Left ventricle myocardium superior (tissue), 1 donor: ENCODE results near the gene UNC5B. TPM values are rescaled to one million over a fixed set of nuclear protein-coding genes. Genes with fewer than 3 reads are reported as not detected.
A peak's percentile ranks its signal among the peaks of the same experiment; 100 is the strongest.

Experiments
- ATAC-seq: fragments of 200-7000 bp; cut with Tn5 transposase; one replicate; pipeline ENCODE4 v1.9.1; 2020; ENCODE audit warnings: mild to moderate bottlenecking, moderate library complexity
- DNase-seq: peaks from one replicate; pipeline ENCODE4 v3.0.0-alpha.2; 2020
- intact Hi-C: fragments of 100-400 bp; cut with micrococcal nuclease; formaldehyde crosslinking; loops from one replicate; pipeline ENCODE4 v1.11.0; 2022
- total RNA-seq: library from RNA; stranded (reverse); fragmentation: NEBNext Ultra II Directional; extraction: Animal tissue kit (Norgen Biotek cat#: 25700); gene quantifications from one replicate; pipeline ENCODE4 v1.2.1, GENCODE V29; 2021
- donor health status: DM: no; HTN: yes; CAD: no; lungs with severe emphysema.

Gene UNC5B
- total RNA-seq, 1 donor from 2014 or later = 12.8 TPM

DNA sequence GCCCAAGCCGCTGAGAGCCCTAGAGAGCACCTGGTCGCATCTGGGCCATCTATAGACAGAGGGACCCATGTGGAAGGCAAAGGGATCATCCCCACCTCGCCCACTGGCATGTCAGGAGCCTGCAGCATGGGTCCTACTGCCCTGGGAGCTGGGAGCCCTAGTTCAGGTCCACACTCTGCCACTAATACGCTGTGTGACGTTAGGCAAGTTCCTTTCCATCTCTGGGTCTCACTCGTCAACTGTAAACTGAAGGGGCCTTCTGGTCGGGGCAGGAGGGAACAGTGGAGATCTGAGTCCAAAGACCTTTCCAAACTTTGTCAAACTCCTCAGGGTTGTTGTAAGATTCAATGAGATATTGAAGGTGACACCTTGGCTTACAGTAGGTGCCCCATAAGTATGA, 23.4 kb downstream of the UNC5B start:
- DNase-seq (no peak), ATAC-seq (no peak)
- intact Hi-C loops = no loop called here

DNA sequence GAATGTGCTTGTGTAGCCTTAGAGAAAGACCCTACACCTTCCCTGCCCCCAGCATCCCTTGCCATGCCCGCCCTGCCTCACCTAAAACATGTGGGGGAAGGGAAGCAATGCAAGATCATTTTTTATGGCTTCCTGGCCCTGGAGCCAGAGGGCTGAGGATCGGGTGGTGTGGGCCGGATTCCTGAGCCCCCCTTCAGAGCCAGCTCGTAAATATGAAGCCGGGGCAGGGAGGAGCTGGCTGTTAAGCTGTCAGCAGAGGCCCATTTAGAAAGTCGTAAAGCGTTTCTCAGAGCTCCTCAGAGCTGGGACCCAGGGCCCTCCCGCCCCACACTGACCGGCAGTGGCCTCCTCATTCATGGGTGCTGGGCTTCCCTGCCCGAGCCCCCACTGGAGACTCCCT, 23.9 kb downstream of the UNC5B start:
- DNase-seq (no peak), ATAC-seq (no peak)
- intact Hi-C loops = no loop called here

DNA sequence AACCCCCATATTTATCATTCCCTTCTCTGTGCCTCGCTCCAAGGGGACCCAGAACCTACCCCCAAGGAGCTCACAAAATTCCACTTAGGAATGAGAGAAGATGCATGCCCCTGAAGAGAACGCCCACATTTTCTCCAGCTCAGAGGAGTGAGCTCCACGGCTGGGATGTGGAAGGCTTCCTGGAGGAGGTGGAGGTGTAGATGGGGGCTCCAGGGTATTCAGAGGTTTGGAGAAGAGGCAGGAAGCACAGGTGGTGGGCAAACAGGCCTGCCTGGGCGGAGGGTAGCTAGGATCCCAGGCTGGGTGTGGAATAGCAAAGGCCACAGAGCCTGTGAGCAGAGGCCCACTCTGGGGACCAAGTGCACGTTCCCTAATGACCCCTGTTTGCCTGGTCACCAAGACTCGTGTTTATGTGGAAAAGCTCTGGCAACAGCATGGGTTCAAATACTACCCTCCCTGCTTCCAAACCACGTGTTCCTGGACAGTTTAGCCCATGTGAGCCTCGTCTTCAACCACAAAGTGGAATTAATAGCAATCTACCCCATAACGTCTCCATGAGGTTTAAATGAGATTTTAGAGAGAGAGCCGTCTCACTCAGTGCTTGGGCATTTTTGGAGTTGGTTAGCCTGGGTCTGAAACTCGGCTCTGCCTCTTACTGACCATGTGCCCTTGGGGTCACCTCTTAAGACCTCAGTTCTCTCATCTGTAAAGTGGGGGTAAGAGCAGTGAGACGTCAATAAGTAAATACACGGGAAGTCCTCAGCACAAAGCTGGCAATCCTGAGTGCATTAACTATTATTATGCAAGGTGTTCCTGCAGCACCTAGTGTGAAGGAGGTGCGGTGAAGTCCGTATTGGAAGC, 24.7 kb downstream of the UNC5B start:
- intact Hi-C loops = no loop called here
- DNase-seq = no peak
- ATAC-seq = no peak

DNA sequence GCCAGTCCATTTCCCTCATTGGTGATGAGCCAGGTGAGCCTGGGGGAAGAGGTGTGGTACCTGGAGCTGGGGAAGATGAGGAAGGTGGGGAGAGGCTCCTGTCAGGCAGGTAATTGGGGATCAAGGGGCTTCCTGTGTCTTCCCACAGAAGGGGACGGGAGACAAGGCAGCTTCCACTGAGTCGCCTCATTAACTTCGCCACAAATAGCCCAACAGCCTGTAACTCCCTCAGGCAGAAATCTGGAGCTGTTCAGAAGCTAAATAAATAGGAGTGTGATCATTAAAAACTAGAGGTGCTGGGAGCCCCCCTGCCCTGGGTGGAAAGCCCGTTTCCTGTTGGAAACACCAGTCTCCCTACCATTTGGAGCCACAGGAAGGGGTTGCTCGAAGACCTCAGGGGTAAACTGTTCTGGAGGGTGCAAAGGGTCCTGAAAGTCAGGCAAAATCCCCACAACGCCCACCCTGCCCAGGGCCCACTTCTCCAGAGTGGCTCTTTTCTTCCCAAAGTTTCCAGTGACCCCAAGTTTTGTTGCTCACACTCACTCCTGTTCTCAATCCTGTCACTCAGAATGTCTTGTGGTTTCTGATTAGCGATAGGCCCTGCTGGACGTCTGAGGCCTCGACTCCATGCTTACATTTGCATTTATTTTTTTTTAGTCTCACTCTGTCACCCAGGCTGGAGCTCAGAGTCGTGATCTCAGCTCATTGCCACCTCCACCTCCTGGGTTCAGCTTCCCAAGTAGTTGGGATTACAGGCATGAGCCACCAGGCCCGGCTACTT, 25.7 kb downstream of the UNC5B start:
- DNase-seq (no peak), ATAC-seq (no peak)
- intact Hi-C loops = no loop called here

DNA sequence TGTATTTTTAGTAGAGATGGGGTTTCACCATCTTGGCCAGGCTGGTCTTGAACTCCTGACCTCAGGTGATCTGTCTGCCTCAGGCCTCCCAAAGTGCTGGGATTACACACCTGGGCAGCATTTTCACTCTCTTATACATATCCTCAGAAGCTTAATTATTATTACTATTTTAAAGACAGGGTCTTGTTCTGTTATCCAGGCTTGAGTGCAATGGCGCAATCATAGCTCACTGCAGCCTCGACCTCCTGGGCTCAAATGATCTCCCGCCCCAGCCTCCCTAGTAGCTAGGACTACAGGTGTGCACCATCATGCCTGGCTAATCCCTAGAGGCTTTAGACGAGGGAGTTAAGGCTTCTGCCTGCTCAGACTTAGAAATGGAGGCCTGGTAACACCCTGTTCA, 26.3 kb downstream of the UNC5B start:
- intact Hi-C loops = no loop called here
- DNase-seq (no peak), ATAC-seq (no peak)

DNA sequence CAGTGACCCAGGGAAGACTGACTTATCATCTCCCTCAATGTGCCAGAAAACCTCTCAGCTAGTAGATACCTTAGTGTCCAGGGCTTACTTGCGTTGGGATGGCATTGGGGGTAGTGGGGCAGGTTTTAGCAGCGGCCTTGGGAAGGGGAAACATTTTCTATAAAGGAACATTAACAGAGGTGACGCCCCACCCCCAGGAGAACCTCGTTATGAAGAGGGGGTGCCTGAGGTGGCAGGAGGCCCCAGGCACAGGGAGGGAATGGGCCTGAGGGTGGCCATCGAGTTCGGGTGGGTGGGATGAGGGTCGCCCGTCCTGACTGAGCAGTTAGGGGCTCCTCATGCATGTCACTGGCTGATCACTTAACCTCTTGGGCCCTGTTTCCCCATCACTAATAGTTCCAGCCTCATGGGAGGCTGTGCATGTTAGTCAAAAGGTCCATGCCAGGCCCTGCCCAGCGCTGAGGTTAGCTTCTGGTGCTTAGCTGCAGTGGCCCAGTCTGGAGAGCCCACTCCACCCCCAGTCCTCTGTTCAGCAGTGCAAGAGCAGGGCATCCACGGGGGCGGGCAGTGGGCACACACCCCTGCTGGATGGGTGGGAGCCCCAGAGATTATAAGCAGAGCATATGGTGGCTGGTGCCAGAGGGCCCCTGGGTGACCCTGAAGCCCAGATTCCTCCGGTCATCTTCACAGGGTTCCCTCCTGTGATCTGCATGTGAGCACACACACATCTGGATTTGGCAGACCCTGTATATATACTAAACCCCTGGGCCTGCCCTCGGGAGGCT, 27.0 kb downstream of the UNC5B start:
- intact Hi-C loops = no loop called here
- no peak for ATAC-seq
- no peak for DNase-seq

DNA sequence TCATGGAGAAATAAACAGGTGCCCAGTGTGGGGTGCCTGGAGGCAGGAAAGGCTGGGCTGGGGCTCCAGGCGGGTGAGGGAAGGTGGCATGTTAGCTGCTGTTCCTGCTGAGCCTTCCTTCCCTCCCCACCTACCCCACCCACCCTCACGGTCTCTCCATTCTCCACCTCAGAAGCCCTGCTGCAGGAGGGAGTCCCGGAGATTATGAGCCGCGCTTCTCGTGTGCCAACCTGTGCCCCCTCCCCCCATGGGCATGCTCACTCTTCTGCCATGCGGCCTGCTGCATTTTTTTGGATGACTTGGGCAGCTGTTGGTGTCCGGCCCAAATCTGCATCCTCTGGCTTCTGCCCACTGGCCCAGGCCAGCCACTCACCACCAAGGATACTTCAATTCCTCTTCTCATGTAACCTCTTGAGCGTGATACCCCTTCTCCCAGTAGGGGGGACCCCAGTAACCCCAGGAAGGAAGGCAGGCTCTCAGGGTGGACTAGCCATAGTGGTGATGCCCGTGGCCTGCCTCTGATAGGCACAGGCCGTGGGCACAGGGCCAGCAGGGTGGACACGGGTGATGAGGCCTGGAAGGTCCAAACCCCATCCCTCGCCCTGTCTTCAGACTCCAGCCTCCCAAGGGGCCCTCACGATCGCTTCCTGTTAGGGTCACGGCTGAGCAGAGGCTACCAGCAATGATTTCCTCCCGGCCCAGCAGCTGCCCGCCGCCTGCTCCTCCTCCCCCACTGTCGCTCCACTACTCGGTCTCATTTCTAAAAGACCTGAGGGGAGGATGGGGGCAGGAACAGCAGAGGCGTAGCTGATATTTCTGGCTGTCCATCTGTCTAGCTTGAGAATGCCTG, 27.8 kb downstream of the UNC5B start:
- ATAC-seq = peak; percentile 7
- intact Hi-C loops = loop anchor here (5.0 kb wide), 1 partner anchor 37 kb away; no protein-coding TSS in a partner anchor
- DNase-seq = peak; percentile 64

DNA sequence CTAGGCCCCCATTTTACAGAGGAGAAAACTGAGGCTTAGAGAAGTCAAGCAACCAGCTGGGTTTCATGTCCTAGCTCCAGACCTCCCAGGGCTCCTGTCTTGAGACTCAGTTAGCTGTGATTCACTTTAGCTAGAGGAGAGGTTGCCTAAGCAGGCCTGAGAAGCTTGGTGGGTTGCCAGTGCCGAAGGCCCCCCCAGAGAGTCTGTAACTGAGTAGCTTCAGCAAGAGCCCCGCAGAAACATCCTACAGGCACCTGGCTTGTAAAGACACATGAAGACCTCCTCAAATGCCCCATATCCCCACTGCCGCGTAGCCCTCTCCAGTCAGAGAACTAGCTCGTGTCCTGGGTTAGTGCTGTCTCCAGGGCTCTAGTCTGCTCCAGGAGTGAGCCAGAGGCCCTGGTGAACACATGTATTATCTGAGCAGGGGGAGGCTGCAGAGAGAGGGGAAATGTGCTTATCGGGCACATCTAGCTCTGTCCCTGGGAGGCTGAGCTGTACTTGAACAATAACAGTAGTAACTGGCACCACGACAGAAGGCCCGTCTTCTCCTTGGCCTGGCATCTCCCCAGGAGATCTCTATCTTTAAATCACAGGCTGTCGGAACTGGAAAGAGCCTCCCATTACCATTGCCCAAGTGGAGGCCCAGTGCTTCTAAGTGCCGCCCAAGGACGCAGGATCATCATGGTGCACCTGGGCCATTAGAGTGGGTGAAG, 28.9 kb downstream of the UNC5B start:
- ATAC-seq (peak; percentile 25), DNase-seq (peak; percentile 80)
- intact Hi-C loops = loop anchor here (5.0 kb wide), 1 partner anchor 36 kb away; no protein-coding TSS in a partner anchor

DNA sequence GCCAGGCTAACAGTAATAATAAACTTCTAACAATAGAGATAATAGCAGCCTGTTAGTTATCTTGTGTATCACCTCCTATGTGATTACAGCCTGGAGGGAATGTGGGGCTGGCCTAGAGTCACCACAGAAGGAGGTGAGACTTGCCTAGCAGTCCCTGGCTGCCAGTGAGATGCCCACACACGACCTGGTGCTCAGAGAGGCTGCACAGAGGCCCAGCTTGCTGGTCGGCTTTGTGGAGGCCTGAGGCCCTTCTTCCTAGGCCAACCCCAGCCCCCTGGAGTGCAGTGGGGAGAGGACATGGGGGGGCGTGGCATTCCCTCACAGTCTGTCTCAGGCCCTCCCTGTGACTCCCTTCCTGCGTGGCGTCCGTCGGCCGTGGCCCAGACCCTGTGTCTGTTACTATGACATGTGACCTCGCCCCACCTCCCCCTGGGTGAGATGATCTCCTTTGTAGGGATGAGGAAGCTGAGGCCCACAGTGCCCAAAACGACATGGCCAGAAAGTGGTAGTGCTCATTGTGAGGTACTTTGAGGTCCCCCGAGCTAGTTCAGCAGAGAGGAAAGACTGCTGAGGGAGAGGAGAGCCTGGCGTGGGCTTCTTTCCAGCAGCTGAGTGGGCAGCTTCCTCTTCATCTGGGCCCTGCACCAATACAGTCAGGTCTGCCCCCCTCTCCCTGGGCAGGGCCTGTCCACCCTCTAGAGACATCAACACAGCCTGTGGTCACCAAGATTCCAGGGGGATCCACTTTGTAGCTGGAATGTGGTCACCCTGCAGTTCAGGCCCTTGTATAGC, 29.7 kb downstream of the UNC5B start:
- peak; percentile 58 for DNase-seq
- peak; percentile 24 for ATAC-seq
- intact Hi-C loops = loop anchor here (5.0 kb wide), 1 partner anchor 35 kb away; no protein-coding TSS in a partner anchor

DNA sequence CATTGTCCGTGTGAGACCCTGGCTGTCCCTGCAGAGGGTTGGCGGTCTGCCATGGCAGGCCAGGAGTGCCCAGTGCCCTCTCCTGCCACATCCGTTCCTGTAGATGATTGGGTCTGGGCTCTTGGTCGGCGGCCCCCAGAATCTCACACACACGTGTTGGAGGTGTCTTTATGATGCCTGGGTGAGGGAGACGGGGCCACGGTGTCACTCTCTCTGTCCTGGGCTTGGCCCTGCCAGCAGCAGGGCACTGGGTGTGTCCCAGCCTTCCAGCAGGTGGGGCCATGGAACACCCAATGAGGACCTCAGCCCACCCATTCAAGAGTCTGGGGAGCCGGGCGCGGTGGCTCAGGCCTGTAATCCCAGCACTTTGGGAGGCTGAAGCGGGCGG, 30.2 kb downstream of the UNC5B start:
- intact Hi-C loops = loop anchor here (5.0 kb wide), 1 partner anchor 35 kb away; no protein-coding TSS in a partner anchor
- DNase-seq (peak; percentile 65), ATAC-seq (peak; percentile 12)

DNA sequence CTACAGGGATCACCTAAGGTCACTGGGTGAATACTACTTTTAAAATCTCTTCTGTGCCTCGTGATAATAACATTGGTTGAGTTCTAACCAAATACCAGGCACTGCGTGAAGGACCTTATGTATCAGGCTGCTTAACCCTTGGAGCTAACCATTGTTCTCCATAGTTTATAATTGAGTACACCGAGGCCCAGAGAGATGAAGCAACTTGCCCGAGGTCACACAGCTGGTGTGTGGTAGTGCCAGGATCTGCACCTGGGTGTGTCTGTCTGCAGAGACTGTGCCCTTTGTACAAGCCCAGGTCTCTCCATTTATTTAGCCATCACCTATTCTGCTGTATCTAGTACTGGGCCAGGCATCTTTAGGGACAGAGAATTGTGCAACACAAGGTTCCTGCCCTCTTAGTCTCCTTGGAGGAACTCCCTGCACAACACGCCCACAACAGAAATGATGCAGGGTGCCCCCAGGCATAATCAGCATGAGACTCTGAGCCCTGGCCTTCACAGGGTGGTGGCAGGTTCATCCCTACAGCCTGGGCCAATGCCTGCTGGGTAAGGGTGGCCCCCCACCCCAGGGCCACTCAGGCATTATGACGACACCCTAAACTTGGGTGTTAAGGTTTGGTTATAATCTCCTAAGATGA, 31.5 kb downstream of the UNC5B start:
- ATAC-seq = peak; percentile 27
- no peak for DNase-seq
- intact Hi-C loops = loop anchor here (5.0 kb wide), 1 partner anchor 33 kb away; no protein-coding TSS in a partner anchor

DNA sequence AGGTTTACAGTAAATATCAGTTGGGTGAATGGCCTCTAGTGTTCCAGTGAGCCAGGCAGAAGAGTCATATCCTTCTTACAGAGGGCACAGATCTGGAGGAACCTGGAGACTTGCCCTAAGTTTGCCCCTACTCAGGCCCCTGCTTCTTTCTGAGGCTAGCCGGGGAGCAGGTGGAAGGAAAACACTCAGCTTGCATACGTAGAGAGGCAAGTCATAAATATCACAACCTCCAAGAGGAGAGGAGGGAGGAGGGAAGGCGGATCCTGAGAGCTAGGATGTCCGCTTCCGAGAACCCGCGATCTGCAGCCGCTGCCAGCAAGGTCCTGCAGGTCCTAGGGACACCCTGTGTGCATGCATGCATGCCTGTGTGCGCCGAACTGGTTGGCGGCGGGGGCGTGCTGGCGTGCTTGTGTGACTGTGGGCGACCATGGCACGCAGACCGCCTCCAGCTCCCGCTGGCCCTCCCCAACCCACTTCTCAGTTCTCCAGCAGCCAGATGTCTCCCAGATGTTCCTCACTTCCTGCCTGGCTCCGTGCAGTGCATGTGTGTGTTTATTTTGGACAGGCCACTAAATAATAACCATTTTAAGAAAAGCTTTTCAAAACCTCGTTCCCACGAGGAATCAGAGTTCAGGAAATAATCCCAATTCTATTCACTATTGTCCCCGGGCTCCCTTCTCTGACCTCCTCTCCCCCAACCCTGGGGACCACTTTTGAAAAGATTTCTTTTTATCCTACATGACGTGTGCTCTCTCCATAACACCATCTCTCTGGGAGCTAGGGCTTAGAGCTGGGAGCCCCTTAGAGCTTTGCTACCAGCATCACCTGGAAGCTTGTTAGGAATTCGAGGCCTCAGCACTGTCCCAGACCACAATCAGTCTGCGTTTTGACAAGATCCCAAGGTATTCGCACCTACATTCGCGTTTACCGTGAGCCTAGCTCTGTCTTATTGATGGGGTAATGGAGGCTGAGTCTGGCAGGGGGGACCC, 32.4 kb downstream of the UNC5B start:
- DNase-seq = peak; percentile 77
- intact Hi-C loops = loop anchor here (5.0 kb wide), 1 partner anchor 33 kb away; no protein-coding TSS in a partner anchor
- ATAC-seq = peak; percentile 66

DNA sequence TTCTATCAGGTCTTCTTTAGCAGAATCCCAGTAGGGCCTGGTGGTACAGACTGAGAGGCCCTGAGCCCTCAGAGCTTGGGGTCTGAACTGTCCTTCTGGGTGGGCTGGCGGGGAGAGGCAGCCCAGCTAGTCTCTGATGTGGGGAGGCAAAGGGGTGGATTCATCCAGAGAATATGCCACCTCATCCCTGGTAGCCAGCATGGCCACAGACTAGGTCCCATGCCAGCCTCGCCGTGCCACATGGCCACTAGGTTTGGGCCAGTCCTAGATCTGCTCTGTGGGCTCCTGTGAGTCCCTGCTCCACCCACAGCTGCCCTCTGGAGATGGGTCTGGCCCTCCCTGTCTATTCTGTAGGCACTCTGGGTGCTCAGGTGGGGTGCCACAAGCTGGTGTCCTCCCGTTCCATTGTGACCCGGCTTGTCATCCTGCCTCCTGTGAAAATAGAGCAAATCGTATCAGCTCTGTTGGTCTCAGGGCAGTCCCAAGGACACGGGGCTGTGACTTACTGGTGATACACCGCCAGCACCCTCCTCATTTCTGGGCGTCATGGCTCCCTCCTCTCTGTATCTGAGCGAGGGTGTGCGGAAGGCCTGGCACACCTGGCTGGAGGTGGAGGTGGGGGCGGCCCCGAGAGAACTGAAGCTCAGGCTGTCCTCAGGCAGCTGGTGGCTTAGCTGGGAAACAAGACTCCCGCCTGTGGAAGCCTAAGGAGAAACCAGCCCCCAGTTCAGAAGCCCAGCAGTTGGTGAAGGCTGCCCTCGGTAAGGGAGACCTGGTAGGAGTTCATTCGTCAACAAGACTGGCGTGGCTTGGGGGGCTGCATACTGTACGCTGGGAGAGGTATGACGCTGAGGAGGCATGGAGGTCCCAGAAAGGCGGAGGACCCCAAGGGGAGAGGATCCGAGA, 33.3 kb downstream of the UNC5B start:
- ATAC-seq (no peak), DNase-seq (no peak)
- intact Hi-C loops = no loop called here

DNA sequence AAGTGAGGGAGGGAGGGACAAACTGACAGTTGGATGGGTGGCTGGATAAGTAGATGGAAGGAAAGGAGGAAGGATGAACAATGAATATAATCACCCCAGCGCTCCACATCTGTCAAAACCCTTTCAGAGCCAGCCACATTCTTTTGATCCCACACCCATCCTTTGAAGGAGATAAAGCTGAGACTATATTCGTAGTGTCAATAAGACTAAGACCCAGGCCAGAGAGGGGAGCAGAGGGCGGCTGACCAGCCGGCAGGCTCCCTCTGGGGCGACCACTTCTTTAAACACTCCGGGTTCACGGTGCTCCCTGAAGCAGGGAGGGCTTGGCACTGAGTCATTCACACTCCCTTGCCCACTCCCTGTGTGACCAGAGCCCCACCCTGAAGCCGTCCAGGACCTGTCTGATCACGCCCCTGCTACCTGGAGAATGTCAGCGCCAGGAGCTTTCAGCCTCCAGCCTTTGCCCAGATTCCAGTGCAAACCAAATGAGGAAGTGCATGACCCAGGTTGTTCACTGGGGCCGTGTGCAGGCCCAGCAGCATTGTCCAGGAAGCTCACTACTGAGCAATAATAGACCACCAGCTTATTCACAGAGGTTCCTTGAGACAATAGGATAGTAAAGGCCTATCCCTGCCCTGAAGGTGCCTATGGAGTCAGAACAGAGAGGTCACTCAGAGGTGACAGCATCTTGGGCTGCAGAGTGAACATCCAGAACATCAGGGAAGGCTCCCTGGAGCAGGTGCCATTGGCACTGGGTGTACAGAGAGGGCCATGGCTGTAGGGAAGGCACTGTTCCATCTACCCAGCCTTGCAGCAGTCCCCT, 34.4 kb downstream of the UNC5B start:
- ATAC-seq (no peak), DNase-seq (no peak)
- intact Hi-C loops = no loop called here
